HepG2 (cell line): Measurements from ENCODE around the gene BACH1. TPM values are rescaled to one million over a fixed set of nuclear protein-coding genes. Genes with fewer than 3 reads are reported as not detected.

Experiments
- ATAC-seq: fragments of 200-7000 bp; cut with Tn5 transposase; 3 replicates; pipeline ENCODE4 v1.9.1; 2020; ENCODE audit warnings: mild to moderate bottlenecking, moderate library complexity
- BruUV-seq: library from RNA; stranded (reverse); fragments of 400-500 nt; replicated peaks from 2 replicates; lab custom pipeline; 2021; lab: Mats Ljungman, UMichigan
- CTCF ChIA-PET: fragments of 300-600 bp; formaldehyde crosslinking; extraction: SDS; loops from one replicate; lab custom pipeline; 2021; ENCODE audit warnings: low total read pairs, inconsistent platforms, low intra/inter-chr PET ratio; lab: Yijun Ruan, JAX
- POLR2A ChIA-PET: fragments of 350-600 bp; sonication (Branson Sonifier 250); formaldehyde crosslinking; loops from one replicate; lab custom pipeline; 2020; ENCODE audit warnings: antibody characterized with exemption, inconsistent platforms; lab: Yijun Ruan, JAX
- DNase-seq: peaks from one replicate; pipeline ENCODE4 v3.0.0-alpha.2; 2015; ENCODE audit warnings: low spot score
- FAIRE-seq: peaks from 3 replicates; lab custom pipeline; 2011; peaks lifted over from hg19 to GRCh38; lab: Jason Lieb, UNC
- H2AFZ ChIP-seq: one replicate; pipeline ENCODE4 v1.6.1; 2011; ENCODE audit warnings: low read length, inconsistent platforms
- H3K27ac ChIP-seq: fragments of 300-600 bp; 3 replicates; pipeline ENCODE4 v1.8.0; 2011; ENCODE audit warnings: mixed run types, mild to moderate bottlenecking, mixed read lengths, low read length, inconsistent platforms; ENCODE audit not compliant: insufficient read depth; ENCODE audit errors: extremely low read length
- H3K27me3 ChIP-seq, 2 experiments: fragments of 200-600 bp in 1 of 2; 2 replicates in 1 of 2; 3 replicates in 1 of 2; pipeline versions ENCODE4 v1.6.0 to v1.8.0; 2011; ENCODE audit warnings: low read length in 2 of 2, mild to moderate bottlenecking in 2 of 2, moderate library complexity in 2 of 2, inconsistent platforms in 1 of 2; ENCODE audit not compliant: insufficient read depth in 2 of 2, control insufficient read depth in 1 of 2
- H3K36me3 ChIP-seq, 2 experiments: fragments of 200-600 bp in 1 of 2; replicated peaks in 1 of 2; 2 replicates in 1 of 2; 3 replicates in 1 of 2; pipeline versions ENCODE4 v1.5.1 to v1.8.0; 2011; ENCODE audit warnings: low read length in 2 of 2, inconsistent platforms in 1 of 2; ENCODE audit not compliant: insufficient read depth in 2 of 2, control insufficient read depth in 1 of 2
- H3K4me1 ChIP-seq: 2 replicates; pipeline ENCODE4 v1.5.1; 2012; ENCODE audit warnings: low read length, inconsistent platforms; ENCODE audit not compliant: insufficient read depth
- H3K4me2 ChIP-seq: 2 replicates; pipeline ENCODE4 v1.6.0; 2011; ENCODE audit warnings: low read depth, low read length, inconsistent platforms
- H3K4me3 ChIP-seq, 3 experiments: fragments of 200-600 bp in 1 of 3; sonication (generic), shearing (Covaris generic) in 1 of 3; replicated peaks in 1 of 3; 2 replicates each; pipeline ENCODE4 v1.5.1; 2011 to 2016; ENCODE audit warnings: low read length in 3 of 3, inconsistent platforms in 2 of 3, low read depth in 2 of 3, mild to moderate bottlenecking in 2 of 3, control low read depth in 1 of 3, mixed read lengths in 1 of 3; ENCODE audit not compliant: insufficient read depth in 1 of 3
- H3K79me2 ChIP-seq: one replicate; pipeline ENCODE4 v1.6.1; 2011; ENCODE audit warnings: low read length, inconsistent platforms; ENCODE audit not compliant: insufficient read depth
- H3K9ac ChIP-seq: 2 replicates; pipeline ENCODE4 v1.6.0; 2011; ENCODE audit warnings: mild to moderate bottlenecking, low read depth, low read length, inconsistent platforms; ENCODE audit not compliant: insufficient read depth
- H3K9me3 ChIP-seq: 2 replicates; pipeline ENCODE4 v1.5.1; 2012; ENCODE audit warnings: mild to moderate bottlenecking, low read length
- H4K20me1 ChIP-seq: 2 replicates; pipeline ENCODE4 v1.6.0; 2011; ENCODE audit warnings: inconsistent platforms, mild to moderate bottlenecking, low read length, moderate library complexity; ENCODE audit not compliant: insufficient read depth
- ATM ChIP-seq: fragments of 450-650 bp; IDR thresholded peaks from 2 replicates; pipeline ENCODE4 v1.7.1; 2017; ENCODE audit warnings: mild to moderate bottlenecking, borderline replicate concordance
- HHEX ChIP-seq: IDR thresholded peaks from 2 replicates; pipeline ENCODE4 v1.6.1; 2016; ENCODE audit warnings: control low read depth
- HNF4A ChIP-seq: sonication (generic); formaldehyde crosslinking; IDR thresholded peaks from 2 replicates; pipeline ENCODE4 v1.4.0; 2020; ENCODE audit warnings: missing genetic modification reagents
- MBD4 ChIP-seq: IDR thresholded peaks from 2 replicates; pipeline ENCODE4 v1.6.1; 2012; ENCODE audit warnings: low read length, inconsistent platforms, borderline replicate concordance
- MED13 ChIP-seq: sonication (generic); formaldehyde crosslinking; IDR thresholded peaks from 2 replicates; pipeline ENCODE4 v1.5.0; 2020; ENCODE audit warnings: missing genetic modification reagents
- SAFB2 ChIP-seq: sonication (generic); formaldehyde crosslinking; IDR thresholded peaks from 2 replicates; pipeline ENCODE4 v1.5.1; 2020; ENCODE audit warnings: missing genetic modification reagents, low read depth, mild to moderate bottlenecking, borderline replicate concordance
- XRCC5 ChIP-seq: fragments of 200-400 bp; formaldehyde crosslinking; optimal IDR thresholded peaks from 2 replicates; pipeline ENCODE3; 2017; ENCODE audit warnings: mild to moderate bottlenecking, low read length
- ZNF17 ChIP-seq: sonication (generic); formaldehyde crosslinking; IDR thresholded peaks from 2 replicates; pipeline ENCODE4 v1.5.0; 2020; ENCODE audit warnings: mild to moderate bottlenecking, missing genetic modification reagents
- ZNF451 ChIP-seq: sonication (generic); formaldehyde crosslinking; IDR thresholded peaks from 2 replicates; pipeline ENCODE4 v1.5.0; 2020; ENCODE audit warnings: mild to moderate bottlenecking, missing genetic modification reagents
- ZNF484 ChIP-seq: sonication (generic); formaldehyde crosslinking; IDR thresholded peaks from 2 replicates; pipeline ENCODE4 v1.5.1; 2020; ENCODE audit warnings: mild to moderate bottlenecking, low read depth, missing genetic modification reagents, borderline replicate concordance
- ZNF598 ChIP-seq: sonication (generic); formaldehyde crosslinking; IDR thresholded peaks from 2 replicates; pipeline ENCODE4 v1.5.1; 2020; ENCODE audit warnings: mild to moderate bottlenecking, missing genetic modification reagents, borderline replicate concordance
- WGBS: methylation state at CpG from one replicate; pipeline ENCODE4 v1.1.6; 2017; ENCODE audit warnings: low lambda C conversion rate; 5-methylcytosine and 5-hydroxymethylcytosine counted together
- in situ Hi-C: cut with HindIII; loops from 2 replicates; pipeline ENCODE4 v1.10.0; 2017; ENCODE audit warnings: low pct_unique_long_range_greater_than_20kb; ENCODE audit not compliant: extremely low pct_ligation_motif_present
- intact Hi-C: fragments of 100-400 bp; cut with micrococcal nuclease; formaldehyde crosslinking; loops from one replicate; pipeline ENCODE4 v1.10.0; 2022; ENCODE audit not compliant: unreplicated experiment
- polyA plus RNA-seq, 8 experiments: library from polyadenylated mRNA; depleted of rRNA in 3 of 8; stranded (reverse) in 7 of 8; unstranded in 1 of 8; fragments of >200 nt; fragmentation: Illumina TruSeq in 4 of 8; extraction: Trizol in 4 of 8; gene quantifications; 2 replicates each; pipeline versions ENCODE4 v1.2.1 to v1.2.3, GENCODE V29; 2011 to 2016; ENCODE audit warnings: low read depth in 4 of 8, missing spikeins in 1 of 8, mixed read lengths in 1 of 8; ENCODE audit not compliant: insufficient read depth in 1 of 8
- total RNA-seq, 5 experiments: library from RNA; depleted of rRNA; stranded (reverse); fragments of >200 nt; fragmentation: Illumina TruSeq; extraction: Trizol; gene quantifications; 2 replicates each; pipeline ENCODE4 v1.2.3, GENCODE V29; 2016; ENCODE audit warnings: low read depth in 1 of 5
- TF ChIP-seq, protein P1 (sequence below): sonication (generic); formaldehyde crosslinking; IDR thresholded peaks from 2 replicates; pipeline ENCODE4 v1.5.0; 2020; ENCODE audit warnings: mild to moderate bottlenecking, missing genetic modification reagents
- TF ChIP-seq, protein P2 (sequence below): sonication (generic); formaldehyde crosslinking; IDR thresholded peaks from 2 replicates; pipeline ENCODE4 v1.5.1; 2020; ENCODE audit warnings: mild to moderate bottlenecking, moderate library complexity, missing genetic modification reagents

BACH1 gene
- total and polyA plus RNA-seq, 2 of the 13 experiments (the other 11 are each of a cell fraction or from before 2014, with no cell fraction given): 16.5 to 51.7 TPM

DNA sequence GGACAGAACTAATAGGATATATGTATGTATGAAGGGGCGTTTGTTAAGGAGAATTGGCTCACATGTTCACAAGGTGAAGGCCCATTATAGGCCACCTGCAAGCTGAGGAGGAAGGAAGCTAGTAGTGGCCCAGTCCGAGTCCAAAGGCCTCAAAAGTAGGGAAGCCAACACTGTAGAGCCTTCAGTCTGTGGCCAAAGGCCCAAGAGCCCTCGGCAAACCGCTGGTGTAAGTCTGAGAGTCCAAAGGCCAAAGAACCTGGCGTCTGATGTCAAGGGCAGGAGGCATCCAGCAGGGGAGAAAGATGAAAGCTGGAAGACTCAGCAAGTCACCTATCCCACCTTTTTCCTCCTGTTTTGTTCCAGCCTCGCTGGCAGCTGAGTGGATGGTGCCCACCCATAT lies 24.5 kb downstream of the BACH1 start:
- Histone ChIP-seq H3K27me3 (no peaks in the 10 kb centered on the region), H3K9ac (no peak overlapping the region), H3K9me3 (no peaks in the 10 kb centered on the region), H2AFZ (no peak overlapping the region), H3K4me3 (no peak overlapping the region), H3K4me2 (no peak overlapping the region), H3K27ac (no peak overlapping the region), H3K36me3 (peaks cover 17 to 44% of the 10 kb centered on the region in 2 experiments), H3K79me2 (peaks cover 66% of the 10 kb centered on the region), H4K20me1 (peaks cover 23% of the 10 kb centered on the region), H3K4me1 (peaks cover 20% of the 10 kb centered on the region)
- POLR2A ChIA-PET: no interaction called here
- in situ Hi-C loops: no loop called here
- FAIRE-seq (no peak), DNase-seq (no peak), ATAC-seq (no peak)
- intact Hi-C loops: no loop called here
- TF ChIP-seq MED13 (CRISPR knock-in tag): no peak
- TF ChIP-seq ZNF484 (CRISPR knock-in tag): no peak
- TF ChIP-seq HNF4A (CRISPR knock-in tag): 0 out of 2 replicates have a peak, but pooled peaks have one; percentile 18
- WGBS: 79% methylated on average over 5 of the region's 6 CpGs
- BruUV-seq: no TSS peak
- CTCF ChIA-PET: no interaction called here

DNA sequence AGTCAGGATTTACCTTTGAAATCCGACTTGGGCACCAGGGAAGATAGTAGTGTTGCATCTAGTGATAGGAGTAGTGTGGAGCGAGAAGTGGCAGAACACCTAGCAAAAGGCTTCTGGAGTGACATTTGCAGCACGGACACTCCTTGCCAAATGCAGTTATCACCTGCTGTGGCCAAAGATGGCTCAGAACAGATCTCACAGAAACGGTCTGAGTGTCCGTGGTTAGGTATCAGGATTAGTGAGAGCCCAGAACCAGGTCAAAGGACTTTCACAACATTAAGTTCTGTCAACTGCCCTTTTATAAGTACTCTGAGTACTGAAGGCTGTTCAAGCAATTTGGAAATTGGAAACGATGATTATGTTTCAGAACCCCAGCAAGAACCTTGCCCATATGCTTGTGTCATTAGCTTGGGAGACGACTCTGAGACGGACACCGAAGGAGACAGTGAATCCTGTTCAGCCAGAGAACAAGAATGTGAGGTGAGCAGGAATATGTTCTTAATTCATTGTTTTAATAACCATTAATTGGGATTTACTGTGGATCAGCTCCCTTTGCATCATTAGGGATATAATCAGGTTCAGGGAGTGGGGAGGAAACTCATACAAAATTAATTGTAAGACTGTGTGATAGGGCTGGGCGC lies 28.3 kb downstream of the BACH1 start:
- in situ Hi-C loops: no loop called here
- ChIA-PET CTCF (no interaction called here), POLR2A (no interaction called here)
- FAIRE-seq: no peak
- 98% methylated on average over 10 of the region's 10 CpGs for WGBS
- Histone ChIP-seq H3K9ac (no peak overlapping the region), H3K36me3 (peaks cover 11 to 53% of the 10 kb centered on the region in 2 experiments), H3K27ac (no peak overlapping the region), H4K20me1 (peaks cover 10% of the 10 kb centered on the region), H3K4me1 (peaks cover 7% of the 10 kb centered on the region), H2AFZ (no peak overlapping the region), H3K9me3 (no peaks in the 10 kb centered on the region), H3K4me2 (no peak overlapping the region), H3K79me2 (peaks cover 33% of the 10 kb centered on the region), H3K27me3 (no peaks in the 10 kb centered on the region), H3K4me3 (no peak overlapping the region)
- intact Hi-C loops: no loop called here
- DNase-seq: no peak
- no TSS peak for BruUV-seq
- ATAC-seq: no peak
- no peak for TF ChIP-seq HHEX (CRISPR knock-in tag)
- TF ChIP-seq, protein P1, sequence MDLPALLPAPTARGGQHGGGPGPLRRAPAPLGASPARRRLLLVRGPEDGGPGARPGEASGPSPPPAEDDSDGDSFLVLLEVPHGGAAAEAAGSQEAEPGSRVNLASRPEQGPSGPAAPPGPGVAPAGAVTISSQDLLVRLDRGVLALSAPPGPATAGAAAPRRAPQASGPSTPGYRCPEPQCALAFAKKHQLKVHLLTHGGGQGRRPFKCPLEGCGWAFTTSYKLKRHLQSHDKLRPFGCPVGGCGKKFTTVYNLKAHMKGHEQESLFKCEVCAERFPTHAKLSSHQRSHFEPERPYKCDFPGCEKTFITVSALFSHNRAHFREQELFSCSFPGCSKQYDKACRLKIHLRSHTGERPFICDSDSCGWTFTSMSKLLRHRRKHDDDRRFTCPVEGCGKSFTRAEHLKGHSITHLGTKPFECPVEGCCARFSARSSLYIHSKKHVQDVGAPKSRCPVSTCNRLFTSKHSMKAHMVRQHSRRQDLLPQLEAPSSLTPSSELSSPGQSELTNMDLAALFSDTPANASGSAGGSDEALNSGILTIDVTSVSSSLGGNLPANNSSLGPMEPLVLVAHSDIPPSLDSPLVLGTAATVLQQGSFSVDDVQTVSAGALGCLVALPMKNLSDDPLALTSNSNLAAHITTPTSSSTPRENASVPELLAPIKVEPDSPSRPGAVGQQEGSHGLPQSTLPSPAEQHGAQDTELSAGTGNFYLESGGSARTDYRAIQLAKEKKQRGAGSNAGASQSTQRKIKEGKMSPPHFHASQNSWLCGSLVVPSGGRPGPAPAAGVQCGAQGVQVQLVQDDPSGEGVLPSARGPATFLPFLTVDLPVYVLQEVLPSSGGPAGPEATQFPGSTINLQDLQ (CRISPR knock-in tag): no peak
- no peak for TF ChIP-seq MBD4
- TF ChIP-seq, protein P2, sequence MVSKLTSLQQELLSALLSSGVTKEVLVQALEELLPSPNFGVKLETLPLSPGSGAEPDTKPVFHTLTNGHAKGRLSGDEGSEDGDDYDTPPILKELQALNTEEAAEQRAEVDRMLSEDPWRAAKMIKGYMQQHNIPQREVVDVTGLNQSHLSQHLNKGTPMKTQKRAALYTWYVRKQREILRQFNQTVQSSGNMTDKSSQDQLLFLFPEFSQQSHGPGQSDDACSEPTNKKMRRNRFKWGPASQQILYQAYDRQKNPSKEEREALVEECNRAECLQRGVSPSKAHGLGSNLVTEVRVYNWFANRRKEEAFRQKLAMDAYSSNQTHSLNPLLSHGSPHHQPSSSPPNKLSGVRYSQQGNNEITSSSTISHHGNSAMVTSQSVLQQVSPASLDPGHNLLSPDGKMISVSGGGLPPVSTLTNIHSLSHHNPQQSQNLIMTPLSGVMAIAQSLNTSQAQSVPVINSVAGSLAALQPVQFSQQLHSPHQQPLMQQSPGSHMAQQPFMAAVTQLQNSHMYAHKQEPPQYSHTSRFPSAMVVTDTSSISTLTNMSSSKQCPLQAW (CRISPR knock-in tag): no peak
- TF ChIP-seq SAFB2 (CRISPR knock-in tag): no peak
- TF ChIP-seq ATM: no peak
- TF ChIP-seq ZNF451: no peak
- no peak for TF ChIP-seq ZNF17 (CRISPR knock-in tag)
- no peak for TF ChIP-seq ZNF598
- no peak for TF ChIP-seq XRCC5
